Retinal pigment epithelial cell (primary cell): ENCODE data around the gene ATXN2.

Experiments used
- DNase-seq: peaks from one replicate; pipeline ENCODE4 v3.0.0-alpha.2; 2010; ENCODE audit warnings: low read depth
- H3K4me3 ChIP-seq: 2 replicates; pipeline ENCODE4 v1.5.1; 2011; ENCODE audit warnings: mild to moderate bottlenecking, low read length, control low read depth, moderate library complexity
- CTCF ChIP-seq: conservative IDR thresholded peaks from 2 replicates; pipeline ENCODE4 v1.5.1; 2011; ENCODE audit warnings: low read depth, low read length, control low read depth, inconsistent platforms

ATXN2 gene

GRCh38 chr12:111546758-111547383 is 52.2 kb downstream of the ATXN2 start:
- no peak overlapping the region for H3K4me3 ChIP-seq
- TF ChIP-seq CTCF: no peak
- DNase-seq: no peak

GRCh38 chr12:111546171-111546570 is 52.9 kb downstream of the ATXN2 start:
- no peak for TF ChIP-seq CTCF
- DNase-seq: no peak
- H3K4me3 ChIP-seq: no peak overlapping the region

- DNase-seq: no peak
- no peak overlapping the region for H3K4me3 ChIP-seq
- TF ChIP-seq CTCF: no peak
Measured at GRCh38 chr12:111544032-111544431, 55.1 kb downstream of the ATXN2 start.

- no peak overlapping the region for H3K4me3 ChIP-seq
- TF ChIP-seq CTCF: no peak
- no peak for DNase-seq
Measured at GRCh38 chr12:111532751-111533150, 66.4 kb downstream of the ATXN2 start.

GRCh38 chr12:111529424-111530368 is 69.4 kb downstream of the ATXN2 start:
- no peak for DNase-seq
- peak; percentile 76 for TF ChIP-seq CTCF
- no peak overlapping the region for H3K4me3 ChIP-seq

- no peak for DNase-seq
- no peak overlapping the region for H3K4me3 ChIP-seq
- TF ChIP-seq CTCF: no peak
Measured at GRCh38 chr12:111523587-111524167, 75.4 kb downstream of the ATXN2 start.
